Epidermal melanocyte (primary cell): Measurements from ENCODE around the gene SLC25A51.
A peak's percentile ranks its signal among the peaks of the same experiment; 100 is the strongest.

Experiments used
- DNase-seq: peaks from one replicate; pipeline ENCODE4 v3.0.0; 2011; ENCODE audit warnings: low spot score; ENCODE audit not compliant: insufficient read length

SLC25A51 gene, protein sequence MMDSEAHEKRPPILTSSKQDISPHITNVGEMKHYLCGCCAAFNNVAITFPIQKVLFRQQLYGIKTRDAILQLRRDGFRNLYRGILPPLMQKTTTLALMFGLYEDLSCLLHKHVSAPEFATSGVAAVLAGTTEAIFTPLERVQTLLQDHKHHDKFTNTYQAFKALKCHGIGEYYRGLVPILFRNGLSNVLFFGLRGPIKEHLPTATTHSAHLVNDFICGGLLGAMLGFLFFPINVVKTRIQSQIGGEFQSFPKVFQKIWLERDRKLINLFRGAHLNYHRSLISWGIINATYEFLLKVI

DNA sequence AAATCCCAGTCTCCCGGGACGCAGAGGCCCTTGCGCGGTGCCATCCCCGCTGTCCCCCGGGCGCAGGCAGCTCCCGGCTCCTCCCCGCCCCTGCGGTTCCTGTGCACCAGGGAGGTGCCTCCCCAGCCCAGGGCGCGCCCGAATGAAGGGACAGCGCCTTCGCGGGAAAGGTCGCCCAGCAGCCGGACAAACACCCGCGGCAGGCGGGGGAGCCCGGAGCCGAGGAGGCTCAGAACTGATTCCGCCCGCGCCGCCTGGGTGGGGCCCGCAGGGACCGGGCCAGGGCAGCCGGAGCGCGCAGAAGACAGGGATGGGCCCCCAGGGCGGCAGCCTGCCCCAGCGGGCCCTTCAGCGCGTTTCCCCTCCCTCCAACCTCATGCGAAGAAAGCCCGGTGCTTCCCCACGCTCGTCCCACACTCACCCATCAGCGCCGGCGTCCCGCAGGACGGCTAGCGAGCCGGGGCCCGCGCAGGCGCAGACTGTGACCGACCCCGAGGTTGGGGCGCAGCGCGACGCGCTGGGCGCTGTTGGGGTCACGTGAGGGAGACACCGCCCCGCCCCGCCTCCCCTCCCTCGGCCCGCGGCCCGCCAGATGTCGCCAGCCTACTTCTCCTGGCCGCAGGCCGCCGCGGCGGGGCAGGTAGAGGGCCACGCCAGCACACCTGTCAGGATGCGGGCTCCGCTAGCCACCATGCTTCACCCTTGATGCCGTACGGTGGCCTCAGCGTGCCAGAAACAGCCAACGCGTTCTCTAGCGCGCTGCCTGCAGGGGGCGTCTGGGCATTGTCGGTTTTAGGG is at the start of gene SLC25A51:
SLC25A51 (minus strand) TSS at position 481 of the 798 bp plus-strand sequence. CDS start 15,577 bp downstream, outside the sequence.
- peak; percentile 96 for DNase-seq

DNA sequence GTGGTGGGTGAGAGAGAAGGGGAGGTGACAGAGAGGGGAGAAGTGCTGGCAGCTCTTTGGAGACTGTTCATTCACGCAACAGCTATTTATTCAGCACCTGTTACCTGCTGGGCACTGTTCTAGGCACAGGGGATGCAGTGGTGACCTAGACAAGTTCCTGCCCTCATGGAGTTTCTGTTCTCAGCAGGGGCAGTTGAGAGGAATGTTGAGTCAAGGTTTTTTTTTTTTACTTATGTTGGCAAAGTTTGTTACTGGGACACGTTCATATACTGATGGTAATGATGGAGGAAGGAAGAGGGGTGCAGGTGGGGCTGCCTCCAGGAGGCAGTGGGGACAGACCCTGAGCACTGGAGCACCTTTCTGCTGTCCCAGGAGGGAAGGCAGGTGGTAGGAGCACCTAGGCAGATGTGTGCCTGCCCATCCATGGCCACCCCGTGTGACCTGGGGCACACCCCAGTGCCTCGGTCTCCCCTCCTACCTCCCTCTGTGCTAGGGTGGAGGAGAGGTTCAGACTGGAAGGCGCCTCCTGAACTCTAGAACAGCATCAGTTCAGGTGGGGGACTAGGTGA is 49.4 kb upstream of the SLC25A51 start:
- no peak for DNase-seq

- DNase-seq, result no peak
Measured at GRCh38 chr9:37952731-37953130, 48.8 kb upstream of the SLC25A51 start.

DNA sequence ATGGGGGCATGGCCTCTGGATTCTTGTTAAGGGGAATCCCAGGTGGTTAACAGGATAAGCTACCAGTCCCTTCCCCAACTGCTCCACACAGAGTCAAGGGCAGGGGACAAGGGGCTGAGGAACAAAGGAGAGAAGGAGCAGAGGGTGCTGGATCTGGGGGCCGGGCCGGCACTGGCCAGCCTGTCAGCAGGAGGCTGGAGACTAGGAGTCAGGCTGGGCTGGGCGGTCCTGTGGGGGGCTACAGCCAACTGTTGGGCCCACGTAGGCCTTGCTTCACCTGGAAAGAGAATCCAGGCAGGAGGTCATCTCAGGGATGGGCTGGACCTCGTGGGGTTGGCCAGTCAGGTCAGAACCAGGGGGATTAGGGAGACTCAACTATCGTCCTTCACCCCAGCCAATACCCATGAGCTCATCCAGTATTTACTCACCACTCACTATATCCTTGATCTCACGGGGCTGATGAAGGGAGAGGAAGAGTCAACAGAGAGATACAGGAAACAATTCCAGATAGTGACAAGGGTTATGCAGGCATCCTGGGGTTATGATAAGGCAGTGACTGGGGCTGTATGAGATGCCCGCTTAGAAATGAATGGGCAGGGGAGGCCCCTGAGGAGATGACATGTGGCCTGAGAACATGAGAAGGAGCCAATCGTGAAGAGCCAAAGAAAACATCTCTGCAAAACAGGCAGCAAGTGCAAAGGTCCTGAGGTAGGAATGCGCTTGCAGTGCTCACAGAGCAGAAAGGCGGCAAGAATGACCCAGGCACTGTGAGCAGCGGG is 47.9 kb upstream of the SLC25A51 start:
- no peak for DNase-seq

GRCh38 chr9:37950561-37950960 is 46.6 kb upstream of the SLC25A51 start:
- DNase-seq, result no peak

GRCh38 chr9:37949576-37949975 is 45.6 kb upstream of the SLC25A51 start:
- peak; percentile 46 for DNase-seq

DNA sequence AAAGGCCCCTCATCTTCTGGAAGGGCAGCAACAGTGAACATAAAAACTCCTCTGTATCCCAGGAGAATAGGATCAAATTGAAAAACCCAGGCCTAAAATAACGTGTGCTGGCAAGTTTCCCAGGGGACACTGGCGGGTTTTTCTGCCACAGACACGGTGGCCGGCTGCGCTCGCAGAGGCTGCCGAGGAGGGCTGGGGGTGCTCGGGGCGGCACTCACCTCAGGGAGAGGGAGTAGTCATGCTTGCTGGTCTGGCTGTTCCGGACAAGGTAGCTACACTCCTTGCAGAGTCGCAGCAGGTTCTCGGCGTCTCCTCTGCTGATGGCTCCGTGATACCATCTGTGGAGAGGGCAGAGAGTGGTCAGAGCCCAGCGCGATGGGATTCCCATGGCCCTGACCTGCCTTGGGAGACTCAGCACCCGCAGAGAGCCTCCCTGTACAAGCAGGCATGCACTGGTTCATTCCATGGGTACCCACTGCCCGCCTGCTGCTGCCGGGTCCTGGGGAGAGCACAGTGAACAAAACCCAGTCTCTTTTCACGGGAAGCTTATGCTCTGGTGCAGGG is 44.6 kb upstream of the SLC25A51 start:
- DNase-seq, result no peak

- no peak for DNase-seq
Measured at GRCh38 chr9:37947977-37948376, 44.0 kb upstream of the SLC25A51 start.

DNA sequence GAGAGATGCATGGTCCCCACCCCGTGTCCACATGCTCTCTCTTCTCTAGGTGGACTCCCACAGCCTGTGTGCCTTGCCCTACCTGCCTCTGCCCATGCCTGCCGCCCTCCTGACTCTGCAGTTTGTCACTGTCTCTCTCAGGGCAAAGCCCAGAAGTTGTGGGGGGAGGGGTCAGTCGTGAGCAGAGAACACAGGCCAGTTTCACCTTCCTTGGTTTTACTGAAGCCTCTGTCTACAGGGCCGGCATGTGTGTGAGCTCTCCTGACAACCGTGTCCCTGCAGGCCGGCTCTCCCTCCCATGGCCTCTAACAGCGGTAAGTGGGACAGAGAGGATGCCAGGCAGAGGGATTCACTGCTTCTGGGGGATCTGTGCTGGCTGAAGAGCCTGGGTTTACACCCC is 43.5 kb upstream of the SLC25A51 start:
- no peak for DNase-seq

DNA sequence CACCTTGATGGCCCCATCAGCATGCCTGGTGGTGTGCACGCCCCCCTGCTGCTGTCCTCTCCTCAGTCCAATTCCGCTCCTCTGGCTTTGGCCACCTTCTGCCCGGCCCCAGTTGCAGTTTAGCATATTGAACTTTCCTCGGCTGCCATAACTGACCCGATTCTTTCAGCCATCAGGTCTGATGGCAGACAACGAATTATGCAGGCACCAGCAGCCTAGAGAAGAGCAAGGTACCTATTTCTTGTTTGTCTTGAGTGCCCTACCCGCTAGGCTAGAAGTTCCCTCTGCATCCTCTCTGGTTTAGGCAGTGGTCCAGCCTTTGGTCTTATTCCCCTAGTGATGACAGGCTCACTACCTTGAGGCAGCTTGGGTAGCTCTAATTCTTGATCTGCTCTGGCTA is 43.0 kb upstream of the SLC25A51 start:
- DNase-seq, result no peak

GRCh38 chr9:37946041-37946440 is 42.1 kb upstream of the SLC25A51 start:
- no peak for DNase-seq

GRCh38 chr9:37944671-37945481 is 40.9 kb upstream of the SLC25A51 start:
- DNase-seq, result no peak

DNA sequence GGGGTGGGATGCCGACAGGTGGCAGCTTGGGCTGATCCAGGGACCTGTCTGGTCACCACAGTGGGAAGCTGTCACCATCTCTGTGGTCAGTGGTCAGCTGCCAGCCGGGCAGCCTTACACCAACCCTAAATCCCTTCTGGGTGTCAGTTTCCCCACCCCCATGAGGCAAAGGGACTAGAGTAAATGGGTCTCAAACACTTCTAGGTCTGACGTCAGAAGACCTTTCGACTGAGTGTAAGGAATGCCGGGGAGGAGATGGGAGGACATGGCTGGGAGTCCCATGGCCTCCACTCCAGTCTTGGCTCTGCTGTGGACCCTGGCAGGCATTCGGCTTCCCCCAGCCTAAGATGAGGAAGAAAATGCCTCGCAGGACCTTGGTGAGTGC is 40.3 kb upstream of the SLC25A51 start:
- DNase-seq, result no peak

DNA sequence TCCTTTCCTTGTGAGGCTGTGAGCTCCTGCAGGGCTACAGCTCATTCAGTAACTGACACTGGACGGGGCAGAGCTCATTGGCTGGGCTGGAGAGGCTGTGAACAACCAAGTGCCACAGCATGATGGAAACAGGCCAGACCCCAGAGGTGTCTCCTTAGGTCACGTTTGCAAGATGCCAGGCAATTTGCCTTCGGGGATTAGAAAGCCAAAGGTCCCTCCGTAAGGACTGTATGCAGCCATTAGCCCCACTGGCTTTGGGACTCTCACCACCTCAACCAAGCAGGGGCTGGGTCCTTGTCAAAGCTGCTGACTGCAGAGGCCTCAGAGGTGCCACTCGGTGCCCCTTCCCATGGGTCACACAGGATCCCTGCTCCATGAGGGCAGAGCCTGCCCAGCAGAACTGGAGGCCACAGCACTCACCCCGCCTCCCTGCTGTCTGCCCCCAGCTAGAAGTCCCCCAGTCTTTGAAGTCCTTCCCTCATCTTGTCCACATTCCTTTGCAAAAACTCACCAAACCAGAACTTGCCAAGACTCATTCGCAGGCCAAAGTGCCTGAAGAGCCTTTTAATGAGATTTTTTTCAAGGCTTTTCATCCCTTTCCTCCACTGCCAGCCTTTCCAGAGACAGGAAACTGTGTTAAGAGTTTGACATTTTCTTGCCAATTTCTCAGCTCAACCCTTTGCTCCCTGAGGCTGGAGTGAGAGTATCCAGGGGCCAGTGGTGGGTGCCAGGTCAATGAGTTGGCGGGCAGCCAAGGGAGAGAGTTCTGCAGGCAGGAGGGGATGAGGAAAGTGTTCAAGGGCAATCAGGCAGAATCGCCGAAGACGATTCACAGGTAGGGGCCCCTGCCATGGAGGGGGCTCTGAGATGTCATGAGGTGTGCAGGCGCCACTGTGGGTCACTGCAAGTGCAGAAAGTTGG is 39.7 kb upstream of the SLC25A51 start:
- no peak for DNase-seq

DNA sequence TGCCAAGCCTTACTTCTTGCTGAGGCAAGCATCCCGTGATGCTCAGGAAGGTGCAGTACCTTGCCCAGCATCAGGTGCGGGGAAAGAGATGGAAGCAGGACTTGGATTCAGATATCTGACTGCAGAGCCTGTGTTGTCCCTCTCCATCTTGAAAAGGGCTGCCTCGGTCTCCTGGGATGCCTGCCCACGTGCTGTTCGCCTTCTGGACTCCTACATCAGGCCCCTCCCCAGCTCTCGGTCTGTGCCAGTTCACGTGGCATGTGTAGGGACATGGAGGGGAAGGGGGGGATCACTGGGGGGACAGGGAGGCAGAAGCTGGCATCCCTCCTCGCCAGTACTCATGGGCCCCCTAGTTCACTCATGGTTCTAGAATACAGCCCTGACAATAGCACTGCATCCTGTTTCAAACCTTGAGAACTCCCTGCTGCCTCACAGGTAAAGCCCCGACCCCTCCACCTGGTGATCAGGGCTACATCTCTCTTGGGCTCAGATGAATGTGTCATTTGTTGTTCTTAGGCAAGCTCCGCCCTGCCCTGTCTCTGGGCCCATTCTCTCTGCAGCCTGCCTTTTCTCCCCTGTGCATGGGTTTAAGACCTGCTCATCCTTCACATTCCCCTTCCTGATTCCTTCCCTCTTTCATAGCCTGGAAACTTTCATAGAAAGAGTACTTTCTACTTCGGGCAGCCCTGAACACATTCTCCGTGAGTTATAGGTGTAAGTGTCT is 38.9 kb upstream of the SLC25A51 start:
- DNase-seq, result no peak

- no peak for DNase-seq
Measured at GRCh38 chr9:37941253-37941652, 37.3 kb upstream of the SLC25A51 start.

- no peak for DNase-seq
Measured at GRCh38 chr9:37939575-37940095, 35.7 kb upstream of the SLC25A51 start.

DNA sequence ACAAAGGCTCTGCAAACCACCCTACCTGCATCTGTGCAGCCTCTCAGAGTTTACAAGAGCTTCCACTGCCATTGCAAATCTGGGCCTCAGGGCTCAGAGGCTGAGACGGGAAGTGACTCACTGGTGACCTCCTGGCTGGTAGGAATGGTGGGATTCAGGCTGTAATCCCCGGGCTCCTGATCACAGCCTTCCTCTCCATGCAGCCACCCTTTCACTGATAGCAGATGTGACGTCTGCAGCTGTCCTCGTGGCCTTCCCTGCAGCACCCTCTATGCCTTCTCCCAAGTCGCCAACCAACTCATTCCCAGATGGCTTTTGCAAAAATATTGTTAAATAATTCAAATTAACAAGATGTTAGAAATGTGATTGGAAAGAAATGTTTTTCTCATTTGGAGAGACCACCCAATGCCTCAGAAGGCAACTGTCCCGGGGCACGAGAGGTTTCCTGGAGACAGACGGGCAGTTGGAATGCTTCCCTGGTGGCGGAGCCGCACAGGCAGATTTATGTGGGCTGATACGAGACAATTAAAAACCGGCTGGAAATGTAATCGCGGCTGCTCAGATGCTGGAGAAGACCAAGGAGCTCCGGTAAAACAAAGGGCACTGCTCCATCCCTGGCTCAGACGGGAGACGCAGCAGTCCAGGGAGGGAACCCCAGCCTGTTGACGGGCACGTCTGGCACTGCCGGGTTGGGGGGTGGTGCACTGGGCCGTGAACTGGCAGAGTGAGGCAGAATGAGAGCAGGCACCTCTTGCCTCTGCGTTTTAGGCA is 34.4 kb upstream of the SLC25A51 start:
- DNase-seq, result no peak
